ENCODE measurements around the gene AMDHD2. TPM values are rescaled to one million over a fixed set of nuclear protein-coding genes. Genes with fewer than 3 reads are reported as not detected.

The AMDHD2 gene
- total RNA-seq, 1 donor from 2014 or later, result 11.7 TPM

DNA sequence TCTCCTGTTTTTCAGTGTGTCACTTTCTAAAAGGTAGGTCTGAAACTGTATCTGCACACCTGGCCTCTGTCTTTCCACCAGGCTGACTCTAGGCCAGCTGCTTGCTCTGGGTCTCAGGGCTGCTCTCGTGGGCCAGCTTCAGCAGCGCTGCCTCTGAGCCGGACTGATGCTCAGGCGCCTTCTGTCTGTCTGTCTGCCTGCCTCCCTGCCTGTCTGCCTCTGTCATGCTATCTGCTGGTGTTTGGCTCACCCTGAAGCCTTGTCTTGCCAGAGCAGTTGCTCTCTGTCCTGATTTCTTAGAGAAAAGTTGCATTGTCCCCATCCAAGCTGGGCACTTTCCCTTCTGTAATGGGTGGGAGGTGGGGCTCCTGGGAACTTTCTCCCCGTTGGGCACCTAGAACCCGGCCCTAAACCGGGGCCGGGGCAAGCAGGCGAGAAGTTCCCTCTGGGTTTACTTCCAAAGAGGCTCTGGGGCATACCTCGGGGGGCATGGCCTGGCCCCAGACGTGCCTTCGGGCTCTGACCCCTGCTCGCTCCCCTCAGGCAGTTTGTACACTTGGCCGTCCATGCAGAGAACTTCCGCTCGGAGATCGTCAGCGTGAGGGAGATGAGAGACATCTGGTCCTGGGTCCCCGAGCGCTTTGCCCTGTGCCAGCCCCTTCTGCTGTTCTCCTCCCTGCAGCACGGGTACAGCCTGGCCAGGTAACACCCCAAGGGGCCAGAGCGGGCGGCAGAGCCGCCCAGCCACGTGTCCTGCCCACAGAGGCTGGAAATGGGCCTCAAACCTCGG, 22.3 kb upstream of the AMDHD2 start:
- H3K27ac Mint-ChIP-seq, result no peak overlapping the region
- Histone ChIP-seq H3K4me3 (no peak overlapping the region), H4K20me1 (ENCODE audit: low read depth) (no peaks in the 10 kb centered on the region), H3K9me3 (ENCODE audit: low read depth) (no peaks in the 10 kb centered on the region), H3F3A (ENCODE audit: low read depth) (peaks cover 4% of the 10 kb centered on the region), H3K4me1 (peaks cover 6% of the 10 kb centered on the region), H3K36me3 (no peaks in the 10 kb centered on the region), H3K9ac (no peak overlapping the region), H2AFZ (replicated peaks) (no peak overlapping the region), H3K27ac (no peak overlapping the region), H3K79me2 (ENCODE audit: low read depth) (no peaks in the 10 kb centered on the region), H3K27me3 (no peaks in the 10 kb centered on the region), H3K4me2 (no peak overlapping the region)
- DNase-seq (ENCODE audit: low spot score), result no peak
- TF ChIP-seq EZH2 (IDR thresholded peaks at IDR 0.05) (no peak), EZH2phosphoT487 (IDR thresholded peaks at IDR 0.05) (no peak)
- TF ChIP-seq, protein P1, sequence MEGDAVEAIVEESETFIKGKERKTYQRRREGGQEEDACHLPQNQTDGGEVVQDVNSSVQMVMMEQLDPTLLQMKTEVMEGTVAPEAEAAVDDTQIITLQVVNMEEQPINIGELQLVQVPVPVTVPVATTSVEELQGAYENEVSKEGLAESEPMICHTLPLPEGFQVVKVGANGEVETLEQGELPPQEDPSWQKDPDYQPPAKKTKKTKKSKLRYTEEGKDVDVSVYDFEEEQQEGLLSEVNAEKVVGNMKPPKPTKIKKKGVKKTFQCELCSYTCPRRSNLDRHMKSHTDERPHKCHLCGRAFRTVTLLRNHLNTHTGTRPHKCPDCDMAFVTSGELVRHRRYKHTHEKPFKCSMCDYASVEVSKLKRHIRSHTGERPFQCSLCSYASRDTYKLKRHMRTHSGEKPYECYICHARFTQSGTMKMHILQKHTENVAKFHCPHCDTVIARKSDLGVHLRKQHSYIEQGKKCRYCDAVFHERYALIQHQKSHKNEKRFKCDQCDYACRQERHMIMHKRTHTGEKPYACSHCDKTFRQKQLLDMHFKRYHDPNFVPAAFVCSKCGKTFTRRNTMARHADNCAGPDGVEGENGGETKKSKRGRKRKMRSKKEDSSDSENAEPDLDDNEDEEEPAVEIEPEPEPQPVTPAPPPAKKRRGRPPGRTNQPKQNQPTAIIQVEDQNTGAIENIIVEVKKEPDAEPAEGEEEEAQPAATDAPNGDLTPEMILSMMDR (IDR thresholded peaks at IDR 0.05), result no peak
- H3K4me1 Mint-ChIP-seq, result peaks cover 3% of the 10 kb centered on the region
- H3K36me3 Mint-ChIP-seq, result peaks cover 3% of the 10 kb centered on the region
- H3K4me3 Mint-ChIP-seq, result no peak overlapping the region
- no peaks in the 10 kb centered on the region for H3K9me3 Mint-ChIP-seq
- H3K27me3 Mint-ChIP-seq (ENCODE audit: insufficient read depth, low read depth), result no peaks in the 10 kb centered on the region

DNA sequence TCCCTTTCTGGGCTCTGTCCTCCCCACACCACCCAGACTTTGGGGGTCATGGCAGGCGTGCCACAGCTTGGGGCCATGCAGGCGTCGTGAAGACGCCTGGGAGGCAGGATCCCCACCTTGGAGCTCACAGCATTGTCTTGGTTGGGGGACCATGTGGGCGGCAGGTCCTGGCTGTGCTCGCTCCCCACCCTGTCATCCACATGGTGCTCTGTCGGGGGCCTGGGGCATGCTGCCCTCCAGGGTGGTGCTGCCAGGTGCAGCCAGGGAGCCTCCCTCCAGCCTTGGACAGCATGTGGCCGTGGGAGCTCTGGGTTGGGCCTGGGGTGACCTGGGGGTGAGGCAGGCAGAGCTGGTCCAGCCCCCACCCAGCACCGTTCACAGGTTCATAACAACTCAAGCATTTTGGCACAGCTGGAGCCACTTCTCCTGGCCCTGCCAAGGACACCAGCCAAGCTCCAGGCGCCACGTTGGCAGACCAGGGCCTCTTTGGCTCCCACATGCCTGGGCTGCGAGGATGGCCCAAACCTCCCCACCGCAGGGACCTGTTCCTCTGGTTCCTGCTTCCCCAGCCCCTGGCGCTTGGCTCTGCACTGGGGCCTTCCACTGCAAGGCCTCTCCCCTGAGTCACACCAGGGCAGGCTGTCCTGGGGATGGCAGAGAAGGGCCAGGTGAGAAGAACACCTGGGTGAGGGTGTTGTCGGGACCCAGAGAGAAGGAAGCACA, 21.5 kb upstream of the AMDHD2 start:
- Mint-ChIP-seq H3K4me3 (no peak overlapping the region), H3K9me3 (no peaks in the 10 kb centered on the region), H3K27ac (no peak overlapping the region), H3K27me3 (ENCODE audit: insufficient read depth, low read depth) (peaks cover 2% of the 10 kb centered on the region), H3K4me1 (peaks cover 3% of the 10 kb centered on the region), H3K36me3 (peaks cover 3% of the 10 kb centered on the region)
- Histone ChIP-seq H3K4me3 (no peak overlapping the region), H3K9ac (no peak overlapping the region), H3F3A (ENCODE audit: low read depth) (peaks cover 4% of the 10 kb centered on the region), H2AFZ (replicated peaks) (no peak overlapping the region), H3K79me2 (ENCODE audit: low read depth) (no peaks in the 10 kb centered on the region), H3K9me3 (ENCODE audit: low read depth) (no peaks in the 10 kb centered on the region), H4K20me1 (ENCODE audit: low read depth) (no peaks in the 10 kb centered on the region), H3K27ac (no peak overlapping the region), H3K36me3 (no peaks in the 10 kb centered on the region), H3K4me2 (no peak overlapping the region), H3K27me3 (no peaks in the 10 kb centered on the region), H3K4me1 (peaks cover 6% of the 10 kb centered on the region)
- TF ChIP-seq EZH2phosphoT487 (IDR thresholded peaks at IDR 0.05) (no peak), EZH2 (IDR thresholded peaks at IDR 0.05) (no peak)
- TF ChIP-seq, protein P1 (IDR thresholded peaks at IDR 0.05), result no peak
- DNase-seq (ENCODE audit: low spot score), result no peak

DNA sequence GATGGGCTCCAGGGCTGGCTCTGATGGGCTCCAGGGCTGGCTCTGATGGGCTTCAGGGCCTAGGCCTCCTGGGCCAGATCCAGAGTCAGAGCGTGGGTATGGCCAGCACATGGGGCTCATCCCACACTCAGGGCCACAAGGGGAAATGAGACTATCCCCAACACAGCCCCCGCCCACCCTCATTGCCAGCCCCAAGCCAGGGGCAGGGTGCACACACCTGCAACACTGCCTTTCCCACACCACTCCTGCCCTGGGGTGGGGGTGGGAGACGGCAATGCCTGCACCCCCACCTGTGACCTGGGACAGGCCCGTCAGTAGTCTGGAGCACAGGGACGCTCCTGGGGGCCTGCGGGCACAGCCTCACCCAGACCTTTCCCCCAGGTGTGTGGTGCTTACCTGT, 20.7 kb upstream of the AMDHD2 start:
- peaks cover 3% of the 10 kb centered on the region for H3K4me1 Mint-ChIP-seq
- peaks cover 4% of the 10 kb centered on the region for H3F3A ChIP-seq (ENCODE audit: low read depth)

More for the DNA sequence above, 20.7 kb upstream of the AMDHD2 start:
- Mint-ChIP-seq H3K9me3 (no peaks in the 10 kb centered on the region), H3K4me3 (no peak overlapping the region), H3K27ac (no peak overlapping the region), H3K36me3 (peaks cover 3% of the 10 kb centered on the region), H3K27me3 (ENCODE audit: insufficient read depth, low read depth) (peaks cover 2% of the 10 kb centered on the region)
- no peak for TF ChIP-seq EZH2 (IDR thresholded peaks at IDR 0.05)
- TF ChIP-seq EZH2phosphoT487 (IDR thresholded peaks at IDR 0.05), result no peak
- TF ChIP-seq, protein P1 (IDR thresholded peaks at IDR 0.05), result no peak
- Histone ChIP-seq H4K20me1 (ENCODE audit: low read depth) (no peaks in the 10 kb centered on the region), H3K4me2 (no peak overlapping the region), H3K36me3 (no peaks in the 10 kb centered on the region), H2AFZ (replicated peaks) (no peak overlapping the region), H3K9ac (no peak overlapping the region), H3K4me1 (peaks cover 6% of the 10 kb centered on the region), H3K27me3 (no peaks in the 10 kb centered on the region), H3K4me3 (no peak overlapping the region), H3K27ac (no peak overlapping the region), H3K79me2 (ENCODE audit: low read depth) (no peaks in the 10 kb centered on the region), H3K9me3 (ENCODE audit: low read depth) (no peaks in the 10 kb centered on the region)
- DNase-seq (ENCODE audit: low spot score), result no peak
